Endothelial cell of umbilical vein (primary cell): ENCODE measurements around the gene PLXNB1.

Source experiments
- EZH2 ChIP-seq: IDR thresholded peaks from 2 replicates; pipeline ENCODE4 v1.6.1; 2012; ENCODE audit warnings: borderline replicate concordance, low read depth, mild to moderate bottlenecking, moderate library complexity, low read length, inconsistent platforms; ENCODE audit not compliant: severe bottlenecking
- JUN ChIP-seq: IDR thresholded peaks from 2 replicates; pipeline ENCODE4 v1.6.1; 2011; ENCODE audit warnings: borderline replicate concordance, low read depth; ENCODE audit not compliant: insufficient read length, insufficient read depth
- POLR2A ChIP-seq: IDR thresholded peaks from 2 replicates; pipeline ENCODE4 v1.6.1; 2012; ENCODE audit warnings: low read depth, mild to moderate bottlenecking, control low read depth, low read length
- TF ChIP-seq, protein P1 (sequence below), 2 donors: IDR thresholded peaks; 1 replicate in 1 of 2; 2 replicates in 1 of 2; pipeline ENCODE4 v1.5.1; 2011; ENCODE audit warnings: low read length in 2 of 2, mild to moderate bottlenecking in 2 of 2, moderate library complexity in 2 of 2, control low read depth in 1 of 2, inconsistent platforms in 1 of 2, low read depth in 1 of 2; ENCODE audit not compliant: insufficient read depth in 1 of 2; ENCODE audit errors: extremely low read depth in 1 of 2
- TF ChIP-seq, protein P2 (sequence below): IDR thresholded peaks from 2 replicates; pipeline ENCODE4 v1.6.1; 2011; ENCODE audit not compliant: insufficient read depth, insufficient read length

DNA sequence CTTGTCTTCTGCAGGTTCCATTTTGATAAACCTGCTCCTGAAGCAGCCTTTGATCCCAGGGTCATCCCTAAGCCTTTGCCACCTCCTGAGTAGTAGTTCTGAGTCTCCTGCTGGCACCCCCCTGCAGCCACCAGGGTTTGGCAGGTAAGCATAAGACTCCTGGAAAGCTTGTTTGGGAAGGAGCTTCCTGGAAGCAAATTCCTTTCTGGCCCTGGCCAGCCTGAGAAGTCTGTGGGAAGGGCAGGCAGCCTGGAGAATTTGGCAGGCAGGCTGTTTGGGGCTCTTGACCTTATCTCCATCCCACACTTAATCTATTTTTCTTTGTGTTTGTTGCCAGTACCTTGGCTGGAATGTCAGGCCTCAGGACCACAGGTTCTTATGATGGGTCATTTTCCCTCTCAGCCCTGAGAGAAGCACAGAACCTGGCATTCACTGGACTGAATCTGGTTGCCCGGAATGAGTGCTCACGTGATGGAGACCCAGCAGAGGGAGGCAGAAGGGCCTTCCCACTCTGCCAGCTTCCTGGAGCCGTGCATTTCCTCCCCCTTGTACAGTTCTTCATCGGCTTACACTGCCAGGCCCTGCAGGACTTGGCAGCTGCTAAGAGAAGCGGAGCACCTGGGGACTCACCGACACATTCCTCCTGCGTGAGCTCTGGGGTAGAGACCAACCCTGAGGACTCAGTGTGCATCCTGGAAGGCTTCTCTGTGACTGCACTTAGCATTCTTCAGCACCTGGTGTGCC is 30.1 kb upstream of the PLXNB1 start:
- TF ChIP-seq, protein P1, sequence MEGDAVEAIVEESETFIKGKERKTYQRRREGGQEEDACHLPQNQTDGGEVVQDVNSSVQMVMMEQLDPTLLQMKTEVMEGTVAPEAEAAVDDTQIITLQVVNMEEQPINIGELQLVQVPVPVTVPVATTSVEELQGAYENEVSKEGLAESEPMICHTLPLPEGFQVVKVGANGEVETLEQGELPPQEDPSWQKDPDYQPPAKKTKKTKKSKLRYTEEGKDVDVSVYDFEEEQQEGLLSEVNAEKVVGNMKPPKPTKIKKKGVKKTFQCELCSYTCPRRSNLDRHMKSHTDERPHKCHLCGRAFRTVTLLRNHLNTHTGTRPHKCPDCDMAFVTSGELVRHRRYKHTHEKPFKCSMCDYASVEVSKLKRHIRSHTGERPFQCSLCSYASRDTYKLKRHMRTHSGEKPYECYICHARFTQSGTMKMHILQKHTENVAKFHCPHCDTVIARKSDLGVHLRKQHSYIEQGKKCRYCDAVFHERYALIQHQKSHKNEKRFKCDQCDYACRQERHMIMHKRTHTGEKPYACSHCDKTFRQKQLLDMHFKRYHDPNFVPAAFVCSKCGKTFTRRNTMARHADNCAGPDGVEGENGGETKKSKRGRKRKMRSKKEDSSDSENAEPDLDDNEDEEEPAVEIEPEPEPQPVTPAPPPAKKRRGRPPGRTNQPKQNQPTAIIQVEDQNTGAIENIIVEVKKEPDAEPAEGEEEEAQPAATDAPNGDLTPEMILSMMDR (IDR thresholded peaks at IDR 0.05; ENCODE audit: extremely low read depth in 1 of 2, insufficient read depth in 1 of 2, low read depth in 1 of 2, low read length in 2 of 2), result no peak
- TF ChIP-seq, protein P2, sequence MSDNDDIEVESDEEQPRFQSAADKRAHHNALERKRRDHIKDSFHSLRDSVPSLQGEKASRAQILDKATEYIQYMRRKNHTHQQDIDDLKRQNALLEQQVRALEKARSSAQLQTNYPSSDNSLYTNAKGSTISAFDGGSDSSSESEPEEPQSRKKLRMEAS, result no peak
- TF ChIP-seq POLR2A, result no peak
- TF ChIP-seq EZH2, result no peak
- no peak for TF ChIP-seq JUN
